ENCODE results near the gene SH2B3. TPM values are rescaled to one million over a fixed set of nuclear protein-coding genes. Genes with fewer than 3 reads are reported as not detected.
"Not testable (repeated sequence)": the region's sequence is repeated elsewhere in the genome, so short reads cannot be mapped to it uniquely, and the experiment has no call there.

SH2B3 gene
- total RNA-seq, 2 experiments from 2014 or later = 40.7 to 44.5 TPM

DNA sequence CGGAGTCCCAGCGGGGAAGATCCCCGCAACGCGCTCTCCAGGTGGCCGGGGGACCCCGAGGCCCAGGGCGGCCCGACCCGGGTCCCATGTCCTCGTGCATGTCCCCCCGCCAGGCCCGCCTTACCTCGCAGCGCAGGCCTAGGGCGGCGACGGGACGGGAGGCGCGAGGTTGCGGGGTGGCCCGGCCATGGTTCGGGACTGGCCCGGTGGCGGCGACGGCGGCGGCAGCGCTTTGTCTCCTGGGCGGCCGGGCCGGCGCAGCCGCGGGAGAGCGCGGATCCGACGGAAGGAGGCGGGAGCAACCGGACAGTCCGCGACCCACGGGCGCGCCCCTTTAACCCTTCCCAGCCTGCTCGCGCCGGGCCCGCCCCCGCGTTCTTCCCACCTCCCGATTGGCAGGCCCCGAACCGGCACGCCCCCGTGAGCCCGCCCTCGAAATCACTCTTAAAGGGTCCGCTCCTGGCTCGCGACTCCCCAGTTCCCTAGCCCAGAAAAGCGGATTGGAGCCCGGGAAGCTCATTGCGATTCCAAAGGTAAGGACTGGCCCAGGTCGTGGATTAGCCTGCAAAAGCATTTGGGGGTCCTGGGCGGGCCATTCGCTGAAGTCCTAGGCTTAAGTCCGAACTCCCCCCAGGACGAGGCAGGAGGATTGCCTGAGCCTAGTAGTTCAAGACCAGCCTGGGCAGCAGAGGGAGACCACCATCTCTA lies 36.8 kb upstream of the SH2B3 start, which contains the start of gene PHETA1:
TSS of gene PHETA1 (minus strand) at position 308 of the 708 bp plus-strand sequence. CDS start 5,668 bp downstream, outside the sequence.
- H3K9me3 Mint-ChIP-seq = no peaks in the 10 kb centered on the region
- POLR2A ChIA-PET = no interaction called here
- H3K4me3 Mint-ChIP-seq = peak within 1 kb of the TSS; percentile 83
- no peak within 1 kb of the TSS for H3K27ac Mint-ChIP-seq
- no peaks in the 10 kb centered on the region for H3K36me3 Mint-ChIP-seq
- peaks cover 6% of the 10 kb centered on the region for H3K4me1 Mint-ChIP-seq
- peaks cover 4% of the 10 kb centered on the region for H3K27me3 Mint-ChIP-seq
- DNase-seq (peak; percentile 85), ATAC-seq (ENCODE audit: low read depth) (peak; percentile 92)

GRCh38 chr12:111369496-111370220 lies 36.1 kb upstream of the SH2B3 start:
- Mint-ChIP-seq H3K27ac (no peak overlapping the region), H3K27me3 (peaks cover 4% of the 10 kb centered on the region), H3K36me3 (no peaks in the 10 kb centered on the region), H3K4me1 (peaks cover 6% of the 10 kb centered on the region), H3K4me3 (peak overlapping the region; percentile 83), H3K9me3 (no peaks in the 10 kb centered on the region)
- ATAC-seq (ENCODE audit: low read depth) (no peak), DNase-seq (no peak)
- POLR2A ChIA-PET = no interaction called here

- POLR2A ChIA-PET; H3K4me1 Mint-ChIP-seq; DNase-seq; H3K9me3 Mint-ChIP-seq; H3K27me3 Mint-ChIP-seq; ATAC-seq (ENCODE audit: low read depth); H3K27ac Mint-ChIP-seq; H3K36me3 Mint-ChIP-seq; H3K4me3 Mint-ChIP-seq: not testable (repeated sequence)
Measured at GRCh38 chr12:111373231-111373630, 32.5 kb upstream of the SH2B3 start.

GRCh38 chr12:111377440-111377839 lies 28.3 kb upstream of the SH2B3 start:
- H3K27me3 Mint-ChIP-seq = peaks cover 14% of the 10 kb centered on the region
- ATAC-seq (ENCODE audit: low read depth) = no peak
- H3K4me1 Mint-ChIP-seq = no peaks in the 10 kb centered on the region
- H3K36me3 Mint-ChIP-seq = peaks cover 1% of the 10 kb centered on the region
- no peak for DNase-seq
- no peak overlapping the region for H3K27ac Mint-ChIP-seq
- POLR2A ChIA-PET = no interaction called here
- peaks cover 3% of the 10 kb centered on the region for H3K9me3 Mint-ChIP-seq
- no peak overlapping the region for H3K4me3 Mint-ChIP-seq

DNA sequence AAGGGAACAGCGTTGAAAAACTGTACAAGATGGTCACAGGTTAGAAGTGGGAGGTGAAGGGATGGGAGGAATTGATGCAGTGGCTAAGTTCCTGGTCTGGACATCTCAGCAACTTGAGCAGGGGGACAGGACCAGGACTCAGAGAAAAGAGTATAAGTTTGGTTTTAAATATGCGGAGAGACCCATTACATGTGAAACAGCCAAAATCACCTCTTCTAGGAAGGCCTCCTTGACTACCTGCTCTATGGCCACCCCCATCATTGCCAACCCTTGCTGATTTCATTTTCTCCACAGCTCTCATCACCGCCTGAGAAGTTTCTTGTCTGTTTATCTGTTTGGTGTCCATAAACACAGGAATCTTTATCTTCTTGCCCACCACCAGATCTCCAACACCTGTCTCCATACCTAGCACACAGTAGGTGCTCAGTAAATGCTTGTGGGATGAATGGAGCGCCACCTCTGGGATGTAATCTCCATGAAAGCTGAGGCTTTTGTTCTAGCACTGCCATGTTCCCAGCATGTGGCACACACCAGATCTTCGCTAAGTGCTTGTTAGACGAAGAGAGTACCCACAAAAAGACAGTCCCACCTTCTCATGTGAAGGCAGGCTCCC lies 25.7 kb upstream of the SH2B3 start:
- peaks cover 3% of the 10 kb centered on the region for H3K9me3 Mint-ChIP-seq
- no peak overlapping the region for H3K4me3 Mint-ChIP-seq
- no peak overlapping the region for H3K27ac Mint-ChIP-seq
- H3K36me3 Mint-ChIP-seq = peaks cover 1% of the 10 kb centered on the region
- peaks cover 13% of the 10 kb centered on the region for H3K27me3 Mint-ChIP-seq
- no peaks in the 10 kb centered on the region for H3K4me1 Mint-ChIP-seq
- DNase-seq (no peak), ATAC-seq (ENCODE audit: low read depth) (no peak)
- POLR2A ChIA-PET = no interaction called here

- POLR2A ChIA-PET = no interaction called here
- DNase-seq = no peak
- H3K27ac Mint-ChIP-seq = no peak overlapping the region
- no peak overlapping the region for H3K4me3 Mint-ChIP-seq
- H3K36me3 Mint-ChIP-seq = no peaks in the 10 kb centered on the region
- H3K9me3 Mint-ChIP-seq = no peaks in the 10 kb centered on the region
- no peak for ATAC-seq (ENCODE audit: low read depth)
- H3K27me3 Mint-ChIP-seq = peaks cover 12% of the 10 kb centered on the region
- no peaks in the 10 kb centered on the region for H3K4me1 Mint-ChIP-seq
Measured at GRCh38 chr12:111384596-111384995, 21.1 kb upstream of the SH2B3 start.

DNA sequence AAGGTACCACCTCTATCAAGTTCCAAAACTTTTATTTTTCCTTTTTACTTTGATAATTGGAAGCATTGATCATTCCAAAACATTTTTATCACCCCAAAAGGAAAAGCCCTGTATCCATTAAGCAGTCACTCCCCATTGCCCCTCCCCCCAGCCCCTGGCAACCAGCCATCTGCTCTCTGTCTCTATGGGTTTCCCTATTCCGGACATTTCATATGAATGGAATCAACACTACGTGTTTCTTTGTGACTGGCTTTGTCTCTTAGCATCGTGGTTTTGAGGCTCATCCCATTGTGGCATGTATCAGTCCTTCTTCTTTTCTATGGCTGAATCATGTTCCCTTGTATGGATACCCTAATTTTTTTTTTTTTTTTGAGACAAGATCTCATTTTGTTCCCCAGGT lies 18.8 kb upstream of the SH2B3 start:
- POLR2A ChIA-PET = no interaction called here

DNA sequence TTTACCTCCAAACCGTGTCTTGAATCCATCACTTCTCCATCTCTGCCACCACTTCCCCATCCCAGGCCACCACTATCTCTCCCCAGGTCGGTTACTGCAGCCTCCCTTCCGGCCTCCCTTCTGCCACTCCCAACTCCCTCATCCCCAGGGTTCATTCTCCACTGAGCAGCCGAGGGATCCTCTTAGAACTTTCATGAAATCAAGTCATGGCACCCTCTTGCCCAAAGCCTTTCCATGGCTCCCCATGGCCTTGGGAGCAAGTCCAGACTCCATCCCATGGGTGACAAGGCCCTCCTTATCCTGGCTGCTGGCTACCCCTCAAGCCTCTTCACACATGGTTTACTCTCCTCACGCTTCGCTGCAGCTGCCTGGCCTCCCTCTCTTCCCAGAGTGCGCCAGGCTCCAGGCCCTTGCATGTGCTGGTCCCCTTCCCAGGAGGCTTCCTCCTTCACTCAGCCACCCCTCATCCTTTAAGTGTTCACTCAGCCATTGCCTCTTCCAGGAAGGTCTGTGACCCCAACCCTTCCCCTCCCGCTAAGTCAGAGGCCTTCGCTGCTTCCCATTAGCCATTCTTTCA lies 17.9 kb upstream of the SH2B3 start:
- H3K27ac Mint-ChIP-seq = no peak overlapping the region
- POLR2A ChIA-PET = no interaction called here
- no peaks in the 10 kb centered on the region for H3K4me1 Mint-ChIP-seq
- no peak overlapping the region for H3K4me3 Mint-ChIP-seq
- no peaks in the 10 kb centered on the region for H3K9me3 Mint-ChIP-seq
- DNase-seq = no peak
- H3K36me3 Mint-ChIP-seq = no peaks in the 10 kb centered on the region
- no peak for ATAC-seq (ENCODE audit: low read depth)
- peaks cover 3% of the 10 kb centered on the region for H3K27me3 Mint-ChIP-seq

More for the DNA sequence above, 18.8 kb upstream of the SH2B3 start:
- no peaks in the 10 kb centered on the region for H3K36me3 Mint-ChIP-seq
- ATAC-seq (ENCODE audit: low read depth) (no peak), DNase-seq (no peak)
- H3K4me3 Mint-ChIP-seq = no peak overlapping the region
- no peaks in the 10 kb centered on the region for H3K4me1 Mint-ChIP-seq
- H3K27ac Mint-ChIP-seq = no peak overlapping the region
- no peaks in the 10 kb centered on the region for H3K9me3 Mint-ChIP-seq
- H3K27me3 Mint-ChIP-seq = peaks cover 4% of the 10 kb centered on the region

GRCh38 chr12:111389635-111390034 lies 16.1 kb upstream of the SH2B3 start:
- Mint-ChIP-seq H3K36me3 (no peaks in the 10 kb centered on the region), H3K27ac (no peak overlapping the region), H3K27me3 (peaks cover 6% of the 10 kb centered on the region), H3K9me3 (no peaks in the 10 kb centered on the region), H3K4me1 (no peaks in the 10 kb centered on the region), H3K4me3 (no peak overlapping the region)
- DNase-seq (no peak), ATAC-seq (ENCODE audit: low read depth) (no peak)
- POLR2A ChIA-PET = no interaction called here

- POLR2A ChIA-PET = no interaction called here
- Mint-ChIP-seq H3K27me3 (peaks cover 9% of the 10 kb centered on the region), H3K36me3 (no peaks in the 10 kb centered on the region), H3K4me3 (no peak overlapping the region), H3K9me3 (no peaks in the 10 kb centered on the region), H3K27ac (no peak overlapping the region), H3K4me1 (no peaks in the 10 kb centered on the region)
- ATAC-seq (ENCODE audit: low read depth) = no peak
- no peak for DNase-seq
Measured at GRCh38 chr12:111390910-111391309, 14.8 kb upstream of the SH2B3 start.

- H3K9me3 Mint-ChIP-seq = no peaks in the 10 kb centered on the region
- no peaks in the 10 kb centered on the region for H3K36me3 Mint-ChIP-seq
- H3K27me3 Mint-ChIP-seq = peaks cover 9% of the 10 kb centered on the region
- POLR2A ChIA-PET = no interaction called here
- H3K4me1 Mint-ChIP-seq = peaks cover 7% of the 10 kb centered on the region
- H3K4me3 Mint-ChIP-seq = no peak overlapping the region
- DNase-seq (no peak), ATAC-seq (ENCODE audit: low read depth) (no peak)
- H3K27ac Mint-ChIP-seq = peak overlapping the region; percentile 60
Measured at GRCh38 chr12:111393700-111394300, 11.9 kb upstream of the SH2B3 start.

- H3K4me3 Mint-ChIP-seq = no peak overlapping the region
- peaks cover 13% of the 10 kb centered on the region for H3K4me1 Mint-ChIP-seq
- H3K9me3 Mint-ChIP-seq = no peaks in the 10 kb centered on the region
- H3K27ac Mint-ChIP-seq = no peak overlapping the region
- peaks cover 6% of the 10 kb centered on the region for H3K27me3 Mint-ChIP-seq
- H3K36me3 Mint-ChIP-seq = no peaks in the 10 kb centered on the region
- no peak for ATAC-seq (ENCODE audit: low read depth)
- POLR2A ChIA-PET = no interaction called here
- no peak for DNase-seq
Measured at GRCh38 chr12:111394480-111394879, 11.2 kb upstream of the SH2B3 start.
